GM12865 (cell line): ENCODE measurements around the gene TDRD12.

Experiments
- DNase-seq: peaks from one replicate; pipeline ENCODE4 v3.0.0; 2010; ENCODE audit warnings: low read depth
- H3K4me3 ChIP-seq: 2 replicates; pipeline ENCODE4 v1.5.1; 2011; ENCODE audit warnings: mild to moderate bottlenecking, low read depth, low read length, control low read depth
- CTCF ChIP-seq: IDR thresholded peaks from 2 replicates; pipeline ENCODE4 v1.5.1; 2011; ENCODE audit warnings: low read length, control low read depth, low read depth, inconsistent platforms; ENCODE audit not compliant: insufficient read depth; ENCODE audit errors: missing control alignments

Gene TDRD12

GRCh38 chr19:32876236-32876918 lies 156.8 kb downstream of the TDRD12 start:
- DNase-seq: no peak
- H3K4me3 ChIP-seq: no peak overlapping the region
- no peak for TF ChIP-seq CTCF

GRCh38 chr19:32876919-32877285 lies 157.3 kb downstream of the TDRD12 start:
- no peak for DNase-seq
- TF ChIP-seq CTCF: no peak
- H3K4me3 ChIP-seq: no peak overlapping the region
